Esophagus (tissue), 2 donors: ENCODE measurements around the gene ADRA2C. TPM values are rescaled to one million over a fixed set of nuclear protein-coding genes. Genes with fewer than 3 reads are reported as not detected.

Source experiments
- H3K27ac ChIP-seq, 2 donors: one replicate each; pipeline ENCODE4 v1.5.1; 2013; ENCODE audit warnings: low read depth in 2 of 2, mild to moderate bottlenecking in 2 of 2, inconsistent platforms in 1 of 2, low read length in 1 of 2, moderate library complexity in 1 of 2
- H3K27me3 ChIP-seq, 2 donors: one replicate each; pipeline ENCODE4 v1.6.1; 2013; ENCODE audit warnings: low read length in 2 of 2, control low read depth in 1 of 2, mild to moderate bottlenecking in 1 of 2; ENCODE audit not compliant: insufficient read depth in 2 of 2, control insufficient read depth in 1 of 2
- H3K36me3 ChIP-seq, 2 donors: one replicate each; pipeline ENCODE4 v1.6.1; 2013; ENCODE audit warnings: low read length in 1 of 2; ENCODE audit not compliant: control insufficient read depth in 2 of 2, insufficient read depth in 2 of 2
- H3K4me1 ChIP-seq, 2 donors: one replicate each; pipeline ENCODE4 v1.6.1; 2013; ENCODE audit warnings: low read length in 1 of 2; ENCODE audit not compliant: control insufficient read depth in 2 of 2, insufficient read depth in 2 of 2
- H3K4me3 ChIP-seq, 2 donors: one replicate each; pipeline ENCODE4 v1.5.1; 2013; ENCODE audit warnings: low read length in 2 of 2, mild to moderate bottlenecking in 2 of 2, low read depth in 1 of 2, moderate library complexity in 1 of 2
- H3K9me3 ChIP-seq, 2 donors: one replicate each; pipeline ENCODE4 v1.6.1; 2013; ENCODE audit warnings: mild to moderate bottlenecking in 2 of 2, low read depth in 1 of 2, low read length in 1 of 2, moderate library complexity in 1 of 2; ENCODE audit not compliant: control insufficient read depth in 2 of 2, insufficient read depth in 1 of 2
- whole genome bisulfite sequencing, 2 donors: extraction: QIAGEN DNeasy Blood & Tissue Kit; methylation state at CpG; one replicate each; pipeline ENCODE4 v1.1.7; 2013; 5-methylcytosine and 5-hydroxymethylcytosine counted together
- polyA plus RNA-seq, 2 donors: library from polyadenylated mRNA; stranded (reverse); fragments of 200-250 nt; gene quantifications; one replicate each; pipeline ENCODE4 v1.2.3, GENCODE V29; 2013
- donor health status: healthy with polysubstance abuse.
- donor health status: Bipolar disorder and iron deficiency.

Gene ADRA2C
- polyA plus RNA-seq, 2 donors = 0.61 to 1.1 TPM

- H3K36me3 ChIP-seq = no peaks in the 10 kb centered on the region
- H3K9me3 ChIP-seq = peaks cover 5 to 7% of the 10 kb centered on the region in 2 donors
- no peak overlapping the region for H3K27ac ChIP-seq
- peak overlapping the region; percentile 11 to 53 for H3K4me3 ChIP-seq
- WGBS, 2 donors = 15 to 17% methylated on average over 86 to 107 of the region's 107 CpGs
- H3K27me3 ChIP-seq = peaks cover 0 to 5% of the 10 kb centered on the region in 2 donors
- peaks cover 8 to 9% of the 10 kb centered on the region in 2 donors for H3K4me1 ChIP-seq
These were observed 792 bp downstream of the ADRA2C start for GRCh38 chr4:3766785-3767569.

DNA sequence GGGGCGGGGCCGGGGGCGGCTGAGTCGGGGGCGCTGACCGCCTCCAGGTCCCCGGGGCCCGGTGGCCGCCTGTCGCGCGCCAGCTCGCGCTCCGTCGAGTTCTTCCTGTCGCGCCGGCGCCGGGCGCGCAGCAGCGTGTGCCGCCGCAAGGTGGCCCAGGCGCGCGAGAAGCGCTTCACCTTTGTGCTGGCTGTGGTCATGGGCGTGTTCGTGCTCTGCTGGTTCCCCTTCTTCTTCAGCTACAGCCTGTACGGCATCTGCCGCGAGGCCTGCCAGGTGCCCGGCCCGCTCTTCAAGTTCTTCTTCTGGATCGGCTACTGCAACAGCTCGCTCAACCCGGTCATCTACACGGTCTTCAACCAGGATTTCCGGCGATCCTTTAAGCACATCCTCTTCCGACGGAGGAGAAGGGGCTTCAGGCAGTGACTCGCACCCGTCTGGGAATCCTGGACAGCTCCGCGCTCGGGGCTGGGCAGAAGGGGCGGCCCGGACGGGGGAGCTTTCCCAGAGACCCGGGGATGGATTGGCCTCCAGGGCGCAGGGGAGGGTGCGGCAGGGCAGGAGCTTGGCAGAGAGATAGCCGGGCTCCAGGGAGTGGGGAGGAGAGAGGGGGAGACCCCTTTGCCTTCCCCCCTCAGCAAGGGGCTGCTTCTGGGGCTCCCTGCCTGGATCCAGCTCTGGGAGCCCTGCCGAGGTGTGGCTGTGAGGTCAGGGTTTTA, 1.5 kb downstream of the ADRA2C start:
- 10 to 13% methylated on average over 46 to 58 of the region's 58 CpGs for WGBS, 2 donors
- Histone ChIP-seq H3K36me3 (no peaks in the 10 kb centered on the region), H3K4me3 (no peak overlapping the region), H3K27me3 (peaks cover 0 to 5% of the 10 kb centered on the region in 2 donors), H3K9me3 (peaks cover 5 to 7% of the 10 kb centered on the region in 2 donors), H3K4me1 (peaks cover 8 to 9% of the 10 kb centered on the region in 2 donors), H3K27ac (no peak overlapping the region)

GRCh38 chr4:3768842-3769641, 2.9 kb downstream of the ADRA2C start:
- Histone ChIP-seq H3K27me3 (peaks cover 0 to 5% of the 10 kb centered on the region in 2 donors), H3K4me3 (no peak overlapping the region), H3K4me1 (peaks cover 8 to 9% of the 10 kb centered on the region in 2 donors), H3K36me3 (no peaks in the 10 kb centered on the region), H3K27ac (no peak overlapping the region), H3K9me3 (peaks cover 5 to 7% of the 10 kb centered on the region in 2 donors)
- 61 to 66% methylated on average over 12 to 14 of the region's 14 CpGs for WGBS, 2 donors

DNA sequence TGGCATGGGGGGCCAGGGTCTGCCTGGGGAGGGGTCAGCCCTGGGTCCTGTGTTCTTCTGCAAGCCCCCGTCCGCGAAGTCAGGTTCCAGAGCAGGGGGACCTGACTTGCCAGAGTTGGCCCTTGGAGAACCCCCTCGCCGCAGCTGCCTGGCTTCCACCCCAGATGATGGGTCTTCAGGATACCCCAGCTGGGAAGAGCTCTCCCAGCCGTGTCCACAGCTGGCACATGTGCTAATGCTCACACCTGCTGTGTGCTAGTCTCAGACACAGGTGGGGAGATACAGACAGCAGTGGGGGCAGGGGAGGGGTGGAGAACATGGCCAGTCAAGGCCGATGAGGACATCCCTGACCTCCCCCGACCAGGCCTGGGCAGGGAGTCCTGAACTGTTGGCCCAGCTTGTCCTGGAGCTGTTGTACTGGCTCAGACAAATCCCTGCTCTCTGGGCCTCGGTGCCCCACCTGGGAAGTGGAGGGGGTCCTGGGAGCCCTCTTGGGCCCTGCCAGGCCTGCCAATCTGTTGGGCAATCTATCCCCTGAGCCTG, 3.5 kb downstream of the ADRA2C start:
- H3K4me3 ChIP-seq = no peak overlapping the region
- 70 to 72% methylated on average over 9 of the region's 9 CpGs for WGBS, 2 donors
- no peaks in the 10 kb centered on the region for H3K36me3 ChIP-seq
- H3K27me3 ChIP-seq = peaks cover 0 to 5% of the 10 kb centered on the region in 2 donors
- H3K27ac ChIP-seq = no peak overlapping the region
- H3K9me3 ChIP-seq = peaks cover 5 to 7% of the 10 kb centered on the region in 2 donors
- peaks cover 8 to 9% of the 10 kb centered on the region in 2 donors for H3K4me1 ChIP-seq

DNA sequence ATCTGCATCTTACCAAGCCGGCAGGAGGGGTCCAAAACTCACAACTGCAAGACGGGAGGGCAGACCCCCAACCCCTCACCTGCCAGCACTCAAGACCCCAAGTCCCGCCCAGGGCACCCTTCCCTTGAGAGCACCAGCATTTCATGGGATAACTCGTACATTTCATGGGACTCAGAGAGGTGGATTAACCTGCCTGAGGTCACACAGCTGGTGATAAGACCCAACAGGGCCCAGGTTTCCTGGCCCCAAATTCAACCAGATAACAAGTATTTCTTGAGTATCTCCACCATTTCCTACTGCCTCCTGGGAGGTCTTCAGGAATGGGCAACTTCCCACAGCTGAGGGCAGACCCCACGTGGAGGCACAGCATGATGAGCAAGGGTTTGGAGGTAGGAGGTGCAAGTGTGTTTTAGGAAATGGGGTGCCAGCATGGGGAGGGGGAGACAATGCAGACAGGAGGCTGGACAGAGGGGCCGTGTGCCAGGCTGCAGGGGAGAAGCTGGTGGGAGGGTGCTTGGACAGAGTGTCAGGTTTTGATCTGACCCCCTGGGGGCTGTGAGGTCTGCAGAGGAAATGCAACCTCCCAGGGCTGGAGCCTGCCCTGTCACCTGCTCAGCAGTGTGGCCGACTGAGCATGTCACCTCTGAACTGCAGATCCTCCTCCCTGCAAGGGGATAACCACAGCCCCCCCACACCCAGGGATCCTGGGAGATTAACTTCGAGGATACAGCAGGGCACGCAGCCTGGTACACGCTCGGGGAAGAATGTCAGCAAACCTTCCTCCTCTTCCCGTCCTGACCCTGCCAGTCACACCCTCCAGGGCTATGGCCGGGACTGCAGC, 4.4 kb downstream of the ADRA2C start:
- 56 to 59% methylated on average over 13 of the region's 13 CpGs for WGBS, 2 donors
- Histone ChIP-seq H3K36me3 (no peaks in the 10 kb centered on the region), H3K4me1 (peaks cover 6 to 8% of the 10 kb centered on the region in 2 donors), H3K27me3 (peaks cover 0 to 5% of the 10 kb centered on the region in 2 donors), H3K4me3 (no peak overlapping the region), H3K9me3 (peaks cover 5 to 7% of the 10 kb centered on the region in 2 donors), H3K27ac (no peak overlapping the region)

DNA sequence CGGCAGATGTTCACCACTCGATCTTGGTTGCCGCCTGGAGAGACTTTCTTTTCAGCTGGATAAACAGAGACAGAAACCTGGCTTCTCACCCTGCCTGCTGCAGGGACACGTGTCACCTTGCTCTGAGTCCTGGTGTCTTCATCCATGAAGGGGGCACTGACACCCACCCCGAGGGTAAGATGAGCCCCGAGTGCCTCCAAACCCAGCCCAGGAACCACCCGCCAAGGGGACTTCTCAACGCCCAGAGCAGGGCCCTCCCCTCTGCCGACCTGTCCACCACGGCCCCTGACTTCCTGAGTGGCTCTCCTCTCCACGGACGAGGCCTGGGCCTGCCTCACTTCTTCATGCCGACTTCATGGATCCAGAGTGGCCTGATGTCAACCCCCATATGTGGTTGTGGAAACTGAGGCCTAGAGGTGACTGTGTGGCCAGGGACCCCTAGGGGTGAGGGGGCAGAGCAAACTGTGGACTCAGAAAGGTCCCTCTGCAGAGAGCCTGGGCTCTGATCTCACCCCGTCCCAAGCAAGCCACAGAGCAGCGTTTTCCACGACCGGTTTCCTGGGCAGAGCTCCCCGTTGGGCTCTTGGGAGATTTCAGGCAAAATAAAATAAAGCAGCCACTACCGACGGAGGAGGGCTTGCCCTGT, 5.1 kb downstream of the ADRA2C start:
- H3K27me3 ChIP-seq = peaks cover 0 to 5% of the 10 kb centered on the region in 2 donors
- peaks cover 6 to 8% of the 10 kb centered on the region in 2 donors for H3K4me1 ChIP-seq
- 56 to 65% methylated on average over 20 of the region's 20 CpGs for WGBS, 2 donors
- H3K36me3 ChIP-seq = no peaks in the 10 kb centered on the region
- H3K9me3 ChIP-seq = peaks cover 5 to 7% of the 10 kb centered on the region in 2 donors
- H3K4me3 ChIP-seq = no peak overlapping the region
- H3K27ac ChIP-seq = no peak overlapping the region

- H3K4me3 ChIP-seq = no peak overlapping the region
- peaks cover 3 to 4% of the 10 kb centered on the region in 2 donors for H3K9me3 ChIP-seq
- H3K27ac ChIP-seq = no peak overlapping the region
- WGBS, 2 donors = 62 to 63% methylated on average over 24 of the region's 24 CpGs
- no peaks in the 10 kb centered on the region for H3K36me3 ChIP-seq
- peaks cover 2 to 5% of the 10 kb centered on the region in 2 donors for H3K4me1 ChIP-seq
- peaks cover 0 to 3% of the 10 kb centered on the region in 2 donors for H3K27me3 ChIP-seq
These were observed 5.8 kb downstream of the ADRA2C start for GRCh38 chr4:3771939-3772495.

GRCh38 chr4:3772632-3773031, 6.4 kb downstream of the ADRA2C start:
- peaks cover 0 to 3% of the 10 kb centered on the region in 2 donors for H3K4me1 ChIP-seq
- no peak overlapping the region for H3K4me3 ChIP-seq
- no peak overlapping the region for H3K27ac ChIP-seq
- no peaks in the 10 kb centered on the region for H3K9me3 ChIP-seq
- 72 to 77% methylated on average over 8 of the region's 8 CpGs for WGBS, 2 donors
- no peaks in the 10 kb centered on the region for H3K36me3 ChIP-seq
- H3K27me3 ChIP-seq = no peaks in the 10 kb centered on the region
